H9 (cell line): Measurements from ENCODE around the gene NAA15. TPM values are rescaled to one million over a fixed set of nuclear protein-coding genes. Genes with fewer than 3 reads are reported as not detected.

Experiments
- DNase-seq: peaks from one replicate; pipeline ENCODE4 v3.0.0-alpha.2; 2017
- H2AFZ ChIP-seq: one replicate; pipeline ENCODE4 v1.6.1; 2013; ENCODE audit warnings: mild to moderate bottlenecking, low read length, control low read depth, moderate library complexity
- H2AK5ac ChIP-seq: 2 replicates; pipeline ENCODE4 v1.6.1; 2013; ENCODE audit warnings: low read length, control low read depth, mixed read lengths; ENCODE audit not compliant: insufficient read length
- H2BK120ac ChIP-seq: one replicate; pipeline ENCODE4 v1.6.1; 2013; ENCODE audit warnings: low read depth, mild to moderate bottlenecking, low read length, control low read depth, inconsistent platforms; ENCODE audit not compliant: poor library complexity, severe bottlenecking
- H2BK12ac ChIP-seq: 2 replicates; pipeline ENCODE4 v1.6.1; 2013; ENCODE audit warnings: low read length, control low read depth, mixed read lengths, low read depth; ENCODE audit not compliant: insufficient read length
- H2BK15ac ChIP-seq: 2 replicates; pipeline ENCODE4 v1.6.1; 2013; ENCODE audit warnings: low read depth, low read length, control low read depth
- H2BK20ac ChIP-seq: one replicate; pipeline ENCODE4 v1.6.1; 2013; ENCODE audit warnings: low read depth, mild to moderate bottlenecking, low read length, control low read depth, inconsistent platforms; ENCODE audit not compliant: poor library complexity, severe bottlenecking
- H2BK5ac ChIP-seq: 2 replicates; pipeline ENCODE4 v1.6.1; 2013; ENCODE audit warnings: low read length, control low read depth, mixed read lengths; ENCODE audit not compliant: insufficient read length
- H3K14ac ChIP-seq: 2 replicates; pipeline ENCODE4 v1.6.1; 2013; ENCODE audit warnings: low read length, control low read depth; ENCODE audit not compliant: insufficient read depth
- H3K18ac ChIP-seq: 2 replicates; pipeline ENCODE4 v1.6.1; 2013; ENCODE audit warnings: low read depth, mild to moderate bottlenecking, mixed read lengths, low read length, control low read depth; ENCODE audit not compliant: insufficient read length
- H3K23ac ChIP-seq: 2 replicates; pipeline ENCODE4 v1.6.1; 2013; ENCODE audit warnings: low read length, control low read depth, mixed read lengths, low read depth; ENCODE audit not compliant: insufficient read length
- H3K23me2 ChIP-seq: 2 replicates; pipeline ENCODE4 v1.6.1; 2013; ENCODE audit warnings: low read depth, mild to moderate bottlenecking, mixed read lengths, low read length, control low read depth; ENCODE audit not compliant: insufficient read length, poor library complexity, severe bottlenecking
- H3K27ac ChIP-seq: 2 replicates; pipeline ENCODE4 v1.5.1; 2013; ENCODE audit warnings: low read length, control low read depth, mixed read lengths, low read depth; ENCODE audit not compliant: insufficient read length
- H3K27me3 ChIP-seq: 2 replicates; pipeline ENCODE4 v1.6.1; 2013; ENCODE audit warnings: low read length, control low read depth, inconsistent platforms; ENCODE audit not compliant: insufficient read depth
- H3K4ac ChIP-seq: 2 replicates; pipeline ENCODE4 v1.6.1; 2013; ENCODE audit warnings: low read depth, mild to moderate bottlenecking, control low read depth, inconsistent platforms, low read length, moderate library complexity
- H3K4me1 ChIP-seq: 2 replicates; pipeline ENCODE4 v1.6.1; 2013; ENCODE audit warnings: low read length, control low read depth, inconsistent platforms; ENCODE audit not compliant: insufficient read depth
- H3K4me2 ChIP-seq: 2 replicates; pipeline ENCODE4 v1.6.1; 2013; ENCODE audit warnings: low read length, control low read depth, mixed read lengths; ENCODE audit not compliant: insufficient read length, insufficient read depth
- H3K56ac ChIP-seq: 2 replicates; pipeline ENCODE4 v1.6.1; 2013; ENCODE audit warnings: low read depth, mild to moderate bottlenecking, mixed read lengths, low read length, control low read depth; ENCODE audit not compliant: insufficient read length
- H3K79me1 ChIP-seq: 2 replicates; pipeline ENCODE4 v1.6.1; 2013; ENCODE audit warnings: low read depth, mild to moderate bottlenecking, moderate library complexity, low read length, control low read depth, inconsistent platforms; ENCODE audit not compliant: insufficient read depth, poor library complexity, severe bottlenecking
- H3K79me2 ChIP-seq: 2 replicates; pipeline ENCODE4 v1.6.1; 2013; ENCODE audit warnings: low read length, control low read depth, inconsistent platforms; ENCODE audit not compliant: insufficient read depth
- H3K9ac ChIP-seq: 2 replicates; pipeline ENCODE4 v1.6.1; 2013; ENCODE audit warnings: low read length, control low read depth, mixed read lengths; ENCODE audit not compliant: insufficient read length; ENCODE audit errors: extremely low read depth
- H3K9me3 ChIP-seq: one replicate; pipeline ENCODE4 v1.6.1; 2013; ENCODE audit warnings: low read depth, low read length, inconsistent platforms; ENCODE audit not compliant: control insufficient read depth
- H3T11ph ChIP-seq: one replicate; pipeline ENCODE4 v1.6.1; 2013; ENCODE audit warnings: mild to moderate bottlenecking, low read length, control low read depth, inconsistent platforms
- H4K20me1 ChIP-seq: one replicate; pipeline ENCODE4 v1.6.1; 2013; ENCODE audit not compliant: control insufficient read depth, insufficient read length, insufficient read depth
- H4K5ac ChIP-seq: 2 replicates; pipeline ENCODE4 v1.6.1; 2013; ENCODE audit warnings: low read depth, mild to moderate bottlenecking, mixed read lengths, low read length, control low read depth; ENCODE audit not compliant: insufficient read length
- H4K8ac ChIP-seq: replicated peaks from 2 replicates; pipeline ENCODE4 v1.6.1; 2013; ENCODE audit warnings: low read length, control low read depth, mixed read lengths, low read depth; ENCODE audit not compliant: insufficient read length
- H4K91ac ChIP-seq: 2 replicates; pipeline ENCODE4 v1.6.1; 2013; ENCODE audit warnings: low read depth, mild to moderate bottlenecking, moderate library complexity, mixed read lengths, low read length, control low read depth; ENCODE audit not compliant: insufficient read length
- H3K27ac Mint-ChIP-seq, 3 experiments: 2 replicates in 2 of 3; 3 replicates in 1 of 3; pipeline ENCODE4 v1.8.0; 2020 to 2021; ENCODE audit warnings: mixed read lengths in 3 of 3, mild to moderate bottlenecking in 1 of 3, moderate library complexity in 1 of 3
- H3K27me3 Mint-ChIP-seq: 2 replicates; pipeline ENCODE4 v1.8.0; 2021; ENCODE audit warnings: low read depth, mild to moderate bottlenecking, moderate library complexity, mixed read lengths
- H3K36me3 Mint-ChIP-seq, 3 experiments: 2 replicates in 2 of 3; 3 replicates in 1 of 3; pipeline ENCODE4 v1.8.0; 2020 to 2021; ENCODE audit warnings: low read depth in 3 of 3, mixed read lengths in 3 of 3; ENCODE audit not compliant: insufficient read depth in 1 of 3
- H3K4me1 Mint-ChIP-seq, 2 experiments: 2 replicates each; pipeline ENCODE4 v1.8.0; 2020; ENCODE audit warnings: mixed read lengths in 2 of 2
- H3K4me3 Mint-ChIP-seq, 2 experiments: 2 replicates in 1 of 2; 3 replicates in 1 of 2; pipeline ENCODE4 v1.8.0; 2020 to 2021; ENCODE audit warnings: mild to moderate bottlenecking in 2 of 2, mixed read lengths in 2 of 2, moderate library complexity in 1 of 2
- H3K9me3 Mint-ChIP-seq, 2 experiments: 2 replicates in 1 of 2; 3 replicates in 1 of 2; pipeline ENCODE4 v1.8.0; 2020; ENCODE audit warnings: mild to moderate bottlenecking in 2 of 2, mixed read lengths in 2 of 2, moderate library complexity in 1 of 2
- WGBS: extraction: QIAGEN DNeasy Blood & Tissue Kit; methylation state at CpG from one replicate; pipeline ENCODE4 v1.1.7; 2013; ENCODE audit warnings: missing lambda C conversion rate, low lambda C conversion rate, mixed read lengths; ENCODE audit not compliant: insufficient read length; ENCODE audit errors: extremely low coverage; 5-methylcytosine and 5-hydroxymethylcytosine counted together
- total RNA-seq: library from RNA; stranded (reverse); gene quantifications from 2 replicates; pipeline ENCODE4 v1.2.1, GENCODE V29; 2021
- TF ChIP-seq, protein P1 (sequence below): fragments of 200-600 bp; sonication (generic); conservative IDR thresholded peaks from 3 replicates; pipeline ENCODE4 v1.8.0; 2021; ENCODE audit warnings: antibody characterized with exemption, mild to moderate bottlenecking

NAA15 gene
- total RNA-seq, 1 experiment from 2014 or later: 115 TPM

DNA sequence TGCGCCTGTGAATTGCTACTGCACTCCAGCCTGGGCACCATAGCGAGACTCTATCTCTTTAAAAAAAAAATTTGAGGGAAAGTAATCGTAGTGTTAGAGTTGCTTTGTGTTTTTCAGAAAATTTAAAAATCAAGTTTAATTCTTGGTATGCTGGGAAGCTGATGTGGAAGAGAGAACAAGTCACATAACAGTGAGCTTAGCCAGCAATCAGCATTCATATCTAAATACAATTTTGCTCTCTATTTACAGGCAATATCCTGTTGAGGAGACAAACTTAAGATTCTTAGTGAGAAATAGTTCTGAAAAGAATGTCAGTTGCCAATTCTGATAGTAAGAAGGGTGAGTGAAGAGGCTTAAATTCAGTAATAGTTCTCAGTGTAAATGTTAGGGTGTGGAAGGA, 10.6 kb downstream of the NAA15 start:
- no peak for DNase-seq
- Mint-ChIP-seq H3K27ac (peak overlapping the region in 2 of 3 experiments; percentile 30 to 59; a peak in 2 of 7 replicates), H3K4me3 (no peak overlapping the region), H3K27me3 (no peaks in the 10 kb centered on the region), H3K9me3 (no peaks in the 10 kb centered on the region), H3K4me1 (peaks cover 49 to 54% of the 10 kb centered on the region in 2 experiments), H3K36me3 (peaks cover 4 to 23% (median 8%) of the 10 kb centered on the region in 3 experiments; a peak in 6 of 7 replicates)
- Histone ChIP-seq H3K23me2 (no peaks in the 10 kb centered on the region), H2BK12ac (no peak overlapping the region), H3T11ph (no peak overlapping the region), H2AK5ac (no peak overlapping the region), H3K27ac (no peak overlapping the region), H3K56ac (no peak overlapping the region), H4K91ac (no peak overlapping the region), H2BK120ac (no peak overlapping the region), H3K9ac (no peak overlapping the region), H3K4ac (no peak overlapping the region), H3K18ac (no peak overlapping the region), H3K79me1 (no peaks in the 10 kb centered on the region), H3K79me2 (peaks cover 63% of the 10 kb centered on the region), H3K4me2 (no peak overlapping the region), H3K4me1 (no peaks in the 10 kb centered on the region; the same call in 1 of the 2 replicates), H3K27me3 (no peaks in the 10 kb centered on the region), H2BK20ac (no peak overlapping the region), H4K5ac (no peak overlapping the region), H3K14ac (no peak overlapping the region), H3K9me3 (no peaks in the 10 kb centered on the region), H4K20me1 (no peaks in the 10 kb centered on the region), H2BK15ac (no peak overlapping the region), H4K8ac (no peak overlapping the region), H3K23ac (no peak overlapping the region), H2BK5ac (no peak overlapping the region), H2AFZ (no peak overlapping the region)
- WGBS: no CpG with 5 or more reads among the region's 3 CpGs
- TF ChIP-seq, protein P1, sequence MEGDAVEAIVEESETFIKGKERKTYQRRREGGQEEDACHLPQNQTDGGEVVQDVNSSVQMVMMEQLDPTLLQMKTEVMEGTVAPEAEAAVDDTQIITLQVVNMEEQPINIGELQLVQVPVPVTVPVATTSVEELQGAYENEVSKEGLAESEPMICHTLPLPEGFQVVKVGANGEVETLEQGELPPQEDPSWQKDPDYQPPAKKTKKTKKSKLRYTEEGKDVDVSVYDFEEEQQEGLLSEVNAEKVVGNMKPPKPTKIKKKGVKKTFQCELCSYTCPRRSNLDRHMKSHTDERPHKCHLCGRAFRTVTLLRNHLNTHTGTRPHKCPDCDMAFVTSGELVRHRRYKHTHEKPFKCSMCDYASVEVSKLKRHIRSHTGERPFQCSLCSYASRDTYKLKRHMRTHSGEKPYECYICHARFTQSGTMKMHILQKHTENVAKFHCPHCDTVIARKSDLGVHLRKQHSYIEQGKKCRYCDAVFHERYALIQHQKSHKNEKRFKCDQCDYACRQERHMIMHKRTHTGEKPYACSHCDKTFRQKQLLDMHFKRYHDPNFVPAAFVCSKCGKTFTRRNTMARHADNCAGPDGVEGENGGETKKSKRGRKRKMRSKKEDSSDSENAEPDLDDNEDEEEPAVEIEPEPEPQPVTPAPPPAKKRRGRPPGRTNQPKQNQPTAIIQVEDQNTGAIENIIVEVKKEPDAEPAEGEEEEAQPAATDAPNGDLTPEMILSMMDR: no peak
